Skeletal muscle tissue (tissue), 4 donors: ENCODE results near the gene MIAT. TPM values are rescaled to one million over a fixed set of nuclear protein-coding genes. Genes with fewer than 3 reads are reported as not detected.

Source experiments
- H3K27ac ChIP-seq: one replicate; pipeline ENCODE4 v1.7.0; 2013; ENCODE audit warnings: mild to moderate bottlenecking, low read depth, low read length, inconsistent platforms
- H3K27me3 ChIP-seq, 3 donors: one replicate each; pipeline ENCODE4 v1.7.0; 2013; ENCODE audit warnings: low read length in 3 of 3; ENCODE audit not compliant: control insufficient read depth in 3 of 3, insufficient read depth in 3 of 3
- H3K36me3 ChIP-seq, 3 donors: one replicate each; pipeline ENCODE4 v1.7.0; 2013; ENCODE audit warnings: low read length in 3 of 3; ENCODE audit not compliant: control insufficient read depth in 3 of 3, insufficient read depth in 3 of 3
- H3K4me1 ChIP-seq, 3 donors: one replicate each; pipeline ENCODE4 v1.7.0; 2013; ENCODE audit warnings: low read length in 3 of 3, mild to moderate bottlenecking in 3 of 3; ENCODE audit not compliant: control insufficient read depth in 3 of 3, insufficient read depth in 3 of 3
- H3K4me3 ChIP-seq, 3 donors: one replicate each; pipeline ENCODE4 v1.7.0; 2013; ENCODE audit warnings: low read length in 3 of 3
- H3K9ac ChIP-seq, 3 donors: one replicate each; pipeline ENCODE4 v1.7.0; 2013; ENCODE audit warnings: low read length in 3 of 3, mild to moderate bottlenecking in 3 of 3, moderate library complexity in 2 of 3, low read depth in 1 of 3
- H3K9me3 ChIP-seq, 3 donors: one replicate each; pipeline ENCODE4 v1.7.0; 2013; ENCODE audit warnings: low read length in 3 of 3; ENCODE audit not compliant: control insufficient read depth in 3 of 3
- total RNA-seq: library from RNA; depleted of rRNA; stranded (reverse); fragments of >200 nt; gene quantifications from one replicate; pipeline ENCODE4 v1.2.3, GENCODE V29; 2014
- donor health status: Osteomylitis.

Gene MIAT
- total RNA-seq, 1 donor from 2014 or later = 0.52 TPM

GRCh38 chr22:26674211-26675190 lies 17.1 kb downstream of the MIAT start:
- no peak overlapping the region for H3K27ac ChIP-seq
- no peaks in the 10 kb centered on the region for H3K27me3 ChIP-seq
- H3K9ac ChIP-seq = peak overlapping the region in 1 of 3 donors; percentile 35
- H3K4me1 ChIP-seq = peaks cover 27 to 33% (median 33%) of the 10 kb centered on the region in 3 donors
- no peaks in the 10 kb centered on the region for H3K36me3 ChIP-seq
- H3K4me3 ChIP-seq = peak overlapping the region in 1 of 3 donors; percentile 1
- no peaks in the 10 kb centered on the region for H3K9me3 ChIP-seq

GRCh38 chr22:26675687-26676268 lies 18.4 kb downstream of the MIAT start:
- Histone ChIP-seq H3K4me1 (peaks cover 27 to 33% (median 33%) of the 10 kb centered on the region in 3 donors), H3K27ac (no peak overlapping the region), H3K27me3 (no peaks in the 10 kb centered on the region), H3K9ac (no peak overlapping the region), H3K4me3 (no peak overlapping the region), H3K36me3 (peaks cover 0 to 6% (median 0%) of the 10 kb centered on the region in 3 donors), H3K9me3 (no peaks in the 10 kb centered on the region)

GRCh38 chr22:26677217-26677616 lies 19.8 kb downstream of the MIAT start:
- Histone ChIP-seq H3K4me3 (no peak overlapping the region), H3K27ac (no peak overlapping the region), H3K9me3 (peaks cover 0 to 1% (median 1%) of the 10 kb centered on the region in 3 donors), H3K9ac (no peak overlapping the region), H3K36me3 (peaks cover 6 to 11% (median 9%) of the 10 kb centered on the region in 3 donors), H3K27me3 (no peaks in the 10 kb centered on the region), H3K4me1 (peaks cover 23 to 31% (median 29%) of the 10 kb centered on the region in 3 donors)

- Histone ChIP-seq H3K27ac (no peak overlapping the region), H3K9ac (peak overlapping the region in 1 of 3 donors; percentile 26), H3K9me3 (peaks cover 0 to 4% (median 3%) of the 10 kb centered on the region in 3 donors)
These were observed 21.7 kb downstream of the MIAT start for GRCh38 chr22:26679003-26679629.

GRCh38 chr22:26680485-26680884 lies 23.1 kb downstream of the MIAT start:
- peaks cover 0 to 4% (median 3%) of the 10 kb centered on the region in 3 donors for H3K9me3 ChIP-seq
- H3K36me3 ChIP-seq = peaks cover 6 to 13% (median 10%) of the 10 kb centered on the region in 3 donors
- H3K27ac ChIP-seq = no peak overlapping the region
- H3K4me1 ChIP-seq = peaks cover 0 to 7% (median 0%) of the 10 kb centered on the region in 3 donors
- no peak overlapping the region for H3K9ac ChIP-seq
- no peaks in the 10 kb centered on the region for H3K27me3 ChIP-seq
- H3K4me3 ChIP-seq = no peak overlapping the region

More at GRCh38 chr22:26679003-26679629, 21.7 kb downstream of the MIAT start:
- Histone ChIP-seq H3K4me1 (peaks cover 8 to 17% (median 10%) of the 10 kb centered on the region in 3 donors), H3K36me3 (peaks cover 6 to 13% (median 10%) of the 10 kb centered on the region in 3 donors), H3K4me3 (no peak overlapping the region), H3K27me3 (no peaks in the 10 kb centered on the region)

GRCh38 chr22:26681395-26681821 lies 24.0 kb downstream of the MIAT start:
- Histone ChIP-seq H3K36me3 (peaks cover 6 to 13% (median 10%) of the 10 kb centered on the region in 3 donors), H3K27ac (no peak overlapping the region), H3K4me1 (peaks cover 0 to 7% (median 0%) of the 10 kb centered on the region in 3 donors), H3K9me3 (peaks cover 0 to 4% (median 3%) of the 10 kb centered on the region in 3 donors), H3K4me3 (no peak overlapping the region), H3K27me3 (no peaks in the 10 kb centered on the region), H3K9ac (no peak overlapping the region)

- Histone ChIP-seq H3K4me3 (no peak overlapping the region), H3K36me3 (peaks cover 6 to 13% (median 10%) of the 10 kb centered on the region in 3 donors), H3K4me1 (peaks cover 0 to 4% (median 0%) of the 10 kb centered on the region in 3 donors), H3K9me3 (peaks cover 0 to 4% (median 3%) of the 10 kb centered on the region in 3 donors), H3K27me3 (no peaks in the 10 kb centered on the region), H3K9ac (no peak overlapping the region), H3K27ac (no peak overlapping the region)
These were observed 26.8 kb downstream of the MIAT start for GRCh38 chr22:26684168-26684567.

GRCh38 chr22:26685601-26686000 lies 28.2 kb downstream of the MIAT start:
- H3K9ac ChIP-seq = no peak overlapping the region
- no peak overlapping the region for H3K27ac ChIP-seq
- H3K27me3 ChIP-seq = no peaks in the 10 kb centered on the region
- peaks cover 0 to 4% (median 0%) of the 10 kb centered on the region in 3 donors for H3K4me1 ChIP-seq
- H3K4me3 ChIP-seq = no peak overlapping the region
- H3K36me3 ChIP-seq = peaks cover 0 to 13% (median 10%) of the 10 kb centered on the region in 3 donors
- peaks cover 0 to 4% (median 3%) of the 10 kb centered on the region in 3 donors for H3K9me3 ChIP-seq

GRCh38 chr22:26687439-26687838 lies 30.1 kb downstream of the MIAT start:
- no peak overlapping the region for H3K27ac ChIP-seq
- peaks cover 0 to under 1% (median 0%) of the 10 kb centered on the region in 3 donors for H3K9me3 ChIP-seq
- no peak overlapping the region for H3K4me3 ChIP-seq
- H3K27me3 ChIP-seq = no peaks in the 10 kb centered on the region
- no peaks in the 10 kb centered on the region for H3K4me1 ChIP-seq
- peaks cover 0 to under 1% (median 0%) of the 10 kb centered on the region in 3 donors for H3K36me3 ChIP-seq
- no peak overlapping the region for H3K9ac ChIP-seq
